Upper lobe of left lung (tissue), 4 donors: Measurements from ENCODE around the gene HOATZ.

Source experiments
- POLR2A ChIP-seq, 4 donors: fragments of 450-650 bp; IDR thresholded peaks; one replicate each; pipeline ENCODE4 v1.5.1; 2016 to 2017; ENCODE audit warnings: antibody characterized with exemption in 4 of 4, mild to moderate bottlenecking in 2 of 4
- TF ChIP-seq, protein P1 (sequence below), 6 experiments: fragments of 450-650 bp in 4 of 6; fragments of 200-600 bp in 2 of 6; sonication (generic) in 2 of 6; IDR thresholded peaks; one replicate each; pipeline ENCODE4 v1.5.1; 2016 to 2019; ENCODE audit warnings: antibody characterized with exemption in 6 of 6

DNA sequence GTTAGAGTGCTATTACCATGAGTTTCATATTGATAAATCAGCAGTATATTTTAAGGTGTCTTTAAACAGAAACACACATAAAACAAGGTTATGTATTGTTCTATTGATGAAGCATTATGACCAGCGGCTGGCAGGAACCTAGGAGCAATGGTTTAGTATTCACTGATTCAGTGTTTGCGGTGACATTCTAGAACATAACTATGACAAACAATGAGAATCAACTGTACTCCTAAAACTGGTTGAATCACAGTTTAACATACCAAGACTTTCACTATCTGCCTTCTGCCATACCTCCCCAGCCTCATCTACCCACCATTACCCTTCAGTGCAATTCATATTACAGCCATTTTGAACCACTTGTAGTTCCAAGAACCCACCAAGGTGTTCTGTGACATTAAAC, 8.8 kb downstream of the HOATZ start:
- TF ChIP-seq, protein P1, sequence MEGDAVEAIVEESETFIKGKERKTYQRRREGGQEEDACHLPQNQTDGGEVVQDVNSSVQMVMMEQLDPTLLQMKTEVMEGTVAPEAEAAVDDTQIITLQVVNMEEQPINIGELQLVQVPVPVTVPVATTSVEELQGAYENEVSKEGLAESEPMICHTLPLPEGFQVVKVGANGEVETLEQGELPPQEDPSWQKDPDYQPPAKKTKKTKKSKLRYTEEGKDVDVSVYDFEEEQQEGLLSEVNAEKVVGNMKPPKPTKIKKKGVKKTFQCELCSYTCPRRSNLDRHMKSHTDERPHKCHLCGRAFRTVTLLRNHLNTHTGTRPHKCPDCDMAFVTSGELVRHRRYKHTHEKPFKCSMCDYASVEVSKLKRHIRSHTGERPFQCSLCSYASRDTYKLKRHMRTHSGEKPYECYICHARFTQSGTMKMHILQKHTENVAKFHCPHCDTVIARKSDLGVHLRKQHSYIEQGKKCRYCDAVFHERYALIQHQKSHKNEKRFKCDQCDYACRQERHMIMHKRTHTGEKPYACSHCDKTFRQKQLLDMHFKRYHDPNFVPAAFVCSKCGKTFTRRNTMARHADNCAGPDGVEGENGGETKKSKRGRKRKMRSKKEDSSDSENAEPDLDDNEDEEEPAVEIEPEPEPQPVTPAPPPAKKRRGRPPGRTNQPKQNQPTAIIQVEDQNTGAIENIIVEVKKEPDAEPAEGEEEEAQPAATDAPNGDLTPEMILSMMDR (IDR thresholded peaks at IDR 0.05), result no peak
- no peak for TF ChIP-seq POLR2A (IDR thresholded peaks at IDR 0.05)
